HG02642 (cell line): ENCODE results near the gene FBXL7.

Source experiments
- ATAC-seq: cut with Tn5 transposase; IDR thresholded peaks from one replicate; pipeline ENCODE4 v1.9.1; 2021; ENCODE audit warnings: mild to moderate bottlenecking; ENCODE audit not compliant: unreplicated experiment, poor library complexity

FBXL7 gene

GRCh38 chr5:15501091-15501791 lies 1.3 kb downstream of the FBXL7 start:
- ATAC-seq = no peak

GRCh38 chr5:15502208-15502607 lies 2.2 kb downstream of the FBXL7 start:
- no peak for ATAC-seq

GRCh38 chr5:15506146-15506545 lies 6.2 kb downstream of the FBXL7 start:
- ATAC-seq = no peak

- no peak for ATAC-seq
Measured at GRCh38 chr5:15506897-15507296, 6.9 kb downstream of the FBXL7 start.

- no peak for ATAC-seq
Measured at GRCh38 chr5:15510092-15510491, 10.1 kb downstream of the FBXL7 start.

- no peak for ATAC-seq
Measured at GRCh38 chr5:15510831-15511230, 10.9 kb downstream of the FBXL7 start.

GRCh38 chr5:15513431-15513830 lies 13.5 kb downstream of the FBXL7 start:
- no peak for ATAC-seq

- no peak for ATAC-seq
Measured at GRCh38 chr5:15513911-15514310, 13.9 kb downstream of the FBXL7 start.

- no peak for ATAC-seq
Measured at GRCh38 chr5:15515229-15515628, 15.2 kb downstream of the FBXL7 start.

- no peak for ATAC-seq
Measured at GRCh38 chr5:15516486-15516885, 16.5 kb downstream of the FBXL7 start.

- ATAC-seq = no peak
Measured at GRCh38 chr5:15518786-15519185, 18.8 kb downstream of the FBXL7 start.

- ATAC-seq = no peak
Measured at GRCh38 chr5:15520856-15521255, 20.9 kb downstream of the FBXL7 start.

GRCh38 chr5:15521381-15522186 lies 21.6 kb downstream of the FBXL7 start:
- no peak for ATAC-seq

- ATAC-seq = no peak
Measured at GRCh38 chr5:15522187-15522520, 22.2 kb downstream of the FBXL7 start.

GRCh38 chr5:15524712-15525111 lies 24.7 kb downstream of the FBXL7 start:
- no peak for ATAC-seq

- no peak for ATAC-seq
Measured at GRCh38 chr5:15525703-15526275, 25.8 kb downstream of the FBXL7 start.

- no peak for ATAC-seq
Measured at GRCh38 chr5:15526413-15526812, 26.4 kb downstream of the FBXL7 start.

- no peak for ATAC-seq
Measured at GRCh38 chr5:15528476-15528875, 28.5 kb downstream of the FBXL7 start.

GRCh38 chr5:15529013-15529412 lies 29.0 kb downstream of the FBXL7 start:
- ATAC-seq = no peak

- ATAC-seq = no peak
Measured at GRCh38 chr5:15529821-15530220, 29.8 kb downstream of the FBXL7 start.

- ATAC-seq = no peak
Measured at GRCh38 chr5:15533129-15533893, 33.3 kb downstream of the FBXL7 start.
